GM12891 (cell line): ENCODE results near the gene PSG4.
"Not testable (repeated sequence)": the region's sequence is repeated elsewhere in the genome, so short reads cannot be mapped to it uniquely, and the experiment has no call there.

ENCODE experiments used
- DNase-seq: peaks from one replicate; pipeline ENCODE4 v3.0.0; 2011; ENCODE audit warnings: low spot score; ENCODE audit not compliant: insufficient read length
- FAIRE-seq: peaks from 2 replicates; lab custom pipeline; 2011; peaks lifted over from hg19 to GRCh38; lab: Jason Lieb, UNC
- PAX5 ChIP-seq: IDR thresholded peaks from 2 replicates; pipeline ENCODE4 v1.6.1; 2011; ENCODE audit warnings: low read length, moderate library complexity, mild to moderate bottlenecking; ENCODE audit not compliant: insufficient read depth, severe bottlenecking
- POLR2A ChIP-seq: IDR thresholded peaks from 2 replicates; pipeline ENCODE4 v1.6.1; 2011; ENCODE audit warnings: low read depth, low read length, control low read depth
- POLR2AphosphoS5 ChIP-seq: IDR thresholded peaks from 2 replicates; pipeline ENCODE4 v1.6.1; 2011; ENCODE audit warnings: low read depth, low read length, control low read depth
- POU2F2 ChIP-seq: IDR thresholded peaks from 2 replicates; pipeline ENCODE4 v1.6.1; 2011; ENCODE audit warnings: low read depth, mild to moderate bottlenecking, control low read depth, low read length, moderate library complexity
- SPI1 ChIP-seq: IDR thresholded peaks from 2 replicates; pipeline ENCODE4 v1.6.1; 2011; ENCODE audit warnings: low read depth, low read length, control low read depth
- TAF1 ChIP-seq: IDR thresholded peaks from 2 replicates; pipeline ENCODE4 v1.6.1; 2011; ENCODE audit warnings: low read depth, low read length, control low read depth

The PSG4 gene

DNA sequence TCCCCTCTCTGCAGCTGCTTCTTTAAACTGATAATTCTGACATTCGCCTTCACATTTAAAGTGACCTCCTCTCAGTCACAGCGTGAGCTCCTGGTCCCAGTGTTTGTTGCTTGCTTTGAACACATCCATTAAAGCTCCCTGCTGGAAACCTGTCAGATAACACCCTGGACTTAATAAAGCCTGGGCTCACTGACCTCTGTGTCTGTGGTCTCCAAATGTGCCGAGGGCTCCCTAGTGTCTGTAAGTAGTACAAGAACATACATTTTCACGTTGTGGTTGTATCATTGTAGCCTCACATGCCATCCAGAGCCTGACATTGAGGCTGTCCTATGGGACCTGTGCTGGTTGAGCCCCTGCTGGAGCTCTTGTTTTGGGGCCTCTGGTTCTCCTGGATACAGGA, 2.6 kb upstream of the PSG4 start:
- DNase-seq (no peak), FAIRE-seq (no peak)
- TF ChIP-seq POU2F2 (no peak), SPI1 (no peak), POLR2A (no peak), PAX5 (no peak), POLR2AphosphoS5 (no peak), TAF1 (no peak)

- not testable (repeated sequence) for FAIRE-seq
Measured at GRCh38 chr19:43207174-43207573, 1.7 kb upstream of the PSG4 start.

GRCh38 chr19:43203611-43204010, 1.8 kb downstream of the PSG4 start:
- not testable (repeated sequence) for DNase-seq, FAIRE-seq

More at GRCh38 chr19:43207174-43207573, 1.7 kb upstream of the PSG4 start:
- not testable (repeated sequence) for DNase-seq

GRCh38 chr19:43201891-43202290, 3.5 kb downstream of the PSG4 start:
- DNase-seq, FAIRE-seq: not testable (repeated sequence)

GRCh38 chr19:43201337-43201801, 4.1 kb downstream of the PSG4 start:
- DNase-seq, FAIRE-seq: not testable (repeated sequence)

DNA sequence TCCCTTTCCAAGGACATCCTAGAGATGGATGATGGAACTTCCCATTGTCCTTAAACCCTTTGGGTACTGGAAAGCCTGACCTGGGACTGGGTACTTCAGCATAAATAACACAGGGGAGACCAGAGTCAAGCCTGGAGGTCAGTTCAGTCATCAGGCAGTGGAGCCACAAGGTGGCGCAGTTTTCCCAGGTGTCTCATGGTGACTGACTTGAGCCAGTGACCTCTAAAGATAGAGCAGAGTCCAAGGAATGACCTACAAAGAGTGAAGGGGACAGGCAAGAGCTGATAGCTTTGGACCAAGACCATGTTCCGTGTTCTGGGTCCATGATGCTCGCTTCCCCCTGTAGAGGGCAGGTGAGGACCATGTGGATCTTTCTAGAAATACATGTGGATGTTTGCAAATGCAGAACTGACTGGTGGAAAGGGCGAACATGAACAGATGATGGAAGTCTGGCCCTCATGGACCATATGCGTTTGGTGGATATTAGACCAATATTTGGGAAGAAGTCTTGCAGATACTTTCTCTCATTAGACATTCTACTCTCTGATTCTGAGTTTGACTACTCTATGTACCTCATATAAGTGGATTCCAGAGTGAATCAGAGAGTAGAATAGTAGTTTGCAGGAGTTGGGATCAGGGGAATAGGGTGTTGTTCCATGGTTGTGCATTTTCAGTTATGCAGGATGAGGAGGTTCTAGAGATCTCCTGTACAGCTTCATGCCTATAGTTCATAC, 6.6 kb downstream of the PSG4 start:
- not testable (repeated sequence) for DNase-seq, FAIRE-seq

- not testable (repeated sequence) for FAIRE-seq, DNase-seq
Measured at GRCh38 chr19:43197666-43198397, 7.6 kb downstream of the PSG4 start.

DNA sequence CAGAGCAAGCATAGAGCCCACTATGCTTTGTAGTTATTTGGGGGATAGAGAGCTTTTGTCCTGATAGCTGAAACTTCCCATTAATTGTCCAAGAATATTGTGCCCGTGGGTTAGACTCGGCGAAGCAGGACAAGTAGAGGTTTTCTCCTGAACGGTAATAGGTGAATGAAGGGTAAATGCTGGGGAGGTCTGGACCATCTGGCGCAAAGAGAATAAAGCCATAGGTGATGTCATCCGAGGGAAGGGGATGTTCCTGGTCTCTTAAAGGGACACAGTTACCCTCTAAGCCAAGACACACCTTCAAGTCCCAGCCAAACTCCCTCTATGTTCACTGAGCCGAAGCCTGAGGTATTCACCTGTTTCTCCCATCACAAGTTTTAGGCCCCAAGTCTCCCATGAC, 11.0 kb downstream of the PSG4 start:
- not testable (repeated sequence) for FAIRE-seq

GRCh38 chr19:43192381-43193155, 12.9 kb downstream of the PSG4 start:
- not testable (repeated sequence) for DNase-seq, FAIRE-seq

More for the DNA sequence above, 11.0 kb downstream of the PSG4 start:
- not testable (repeated sequence) for DNase-seq

- not testable (repeated sequence) for DNase-seq, FAIRE-seq
Measured at GRCh38 chr19:43188092-43188491, 17.3 kb downstream of the PSG4 start.

GRCh38 chr19:43186311-43186935, 19.0 kb downstream of the PSG4 start, which contains the start of gene PSG5:
PSG5 (minus strand) TSS chr19:43186536; CDS start chr19:43186405, 131 bp downstream.
- not testable (repeated sequence) for FAIRE-seq, DNase-seq

DNA sequence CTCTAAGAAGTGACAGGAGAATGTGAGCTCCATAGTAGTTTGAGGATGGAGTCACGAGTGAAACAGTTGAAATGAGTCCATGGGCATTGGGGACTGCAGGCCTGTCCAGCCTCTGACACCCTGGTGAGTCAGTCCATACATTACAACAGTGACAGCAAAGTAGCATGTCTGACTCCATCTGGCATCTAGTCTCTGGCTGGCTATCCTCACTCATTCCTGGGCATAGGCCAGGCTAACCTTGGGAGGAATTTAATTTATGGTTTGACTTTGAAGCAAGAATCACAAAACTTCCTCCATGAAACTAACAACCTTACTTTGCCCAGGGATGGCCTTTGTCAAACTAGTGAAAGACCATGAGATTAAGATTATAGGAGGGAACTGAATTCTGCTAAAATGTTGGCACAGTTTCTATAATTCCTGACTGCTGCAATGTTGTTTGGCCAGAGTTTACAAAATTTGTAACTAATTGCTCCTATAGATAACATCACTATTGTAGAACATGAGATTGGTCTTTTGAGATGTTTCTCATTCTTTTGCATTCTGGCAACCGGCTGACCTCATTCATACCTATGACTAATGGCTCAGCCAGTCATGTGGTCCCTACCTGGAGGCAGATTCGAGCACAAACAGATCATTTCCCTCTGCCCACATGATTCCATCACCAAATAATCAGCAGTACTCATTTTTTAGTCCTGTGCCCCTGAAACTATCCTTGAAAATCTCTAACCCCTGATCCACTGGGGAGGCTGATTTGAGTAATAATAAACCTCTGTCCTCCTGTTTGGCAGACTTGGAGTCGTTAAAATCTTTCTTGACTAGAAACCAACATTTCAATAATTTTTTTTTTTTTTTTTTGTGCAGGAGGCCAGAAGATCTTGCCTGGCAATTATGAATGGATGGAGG, 23.3 kb downstream of the PSG4 start:
- not testable (repeated sequence) for DNase-seq, FAIRE-seq

DNA sequence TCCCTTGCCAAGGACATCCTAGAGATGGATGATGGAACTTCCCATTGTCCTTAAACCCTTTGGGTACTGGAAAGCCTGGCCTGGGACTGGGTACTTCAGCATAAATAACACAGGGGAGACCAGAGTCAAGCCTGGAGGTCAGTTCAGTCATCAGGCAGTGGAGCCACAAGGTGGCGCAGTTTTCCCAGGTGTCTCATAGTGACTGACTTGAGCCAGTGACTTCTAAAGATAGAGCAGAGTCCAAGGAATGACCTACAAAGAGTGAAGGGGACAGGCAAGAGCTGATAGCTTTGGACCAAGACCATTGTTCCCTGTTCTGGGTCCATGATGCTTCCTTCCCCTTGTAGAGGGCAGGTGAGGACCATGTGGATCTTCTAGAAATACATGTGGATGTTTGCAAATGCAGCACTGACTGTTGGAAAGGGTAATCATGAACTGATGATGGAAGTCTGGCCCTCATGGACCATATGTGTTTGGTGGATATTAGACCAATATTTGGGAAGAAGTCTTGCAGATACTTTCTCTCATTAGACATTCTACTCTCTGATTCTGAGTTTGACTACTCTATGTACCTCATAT, 25.8 kb downstream of the PSG4 start:
- DNase-seq, result not testable (repeated sequence)

DNA sequence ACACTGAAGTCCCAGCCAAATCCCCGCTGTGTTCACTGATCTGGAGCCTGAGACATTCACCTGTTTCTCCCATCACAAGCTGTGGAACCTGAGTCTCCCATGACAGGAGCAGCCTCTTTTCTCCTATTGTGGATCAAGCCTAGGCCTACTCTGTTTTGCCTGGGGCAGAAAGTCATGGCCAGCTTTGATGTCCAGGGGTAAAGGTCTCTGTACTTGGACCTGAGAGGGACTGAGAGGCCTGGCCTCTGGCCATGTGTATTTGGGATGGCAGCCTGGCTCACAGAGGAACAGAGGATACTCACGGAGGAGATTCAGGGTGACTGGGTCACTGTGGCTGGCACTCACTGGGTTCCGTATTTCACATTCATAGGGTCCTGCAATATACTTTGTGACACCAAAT, 26.9 kb downstream of the PSG4 start:
- not testable (repeated sequence) for DNase-seq, FAIRE-seq

More for the DNA sequence above, 25.8 kb downstream of the PSG4 start:
- not testable (repeated sequence) for FAIRE-seq

DNA sequence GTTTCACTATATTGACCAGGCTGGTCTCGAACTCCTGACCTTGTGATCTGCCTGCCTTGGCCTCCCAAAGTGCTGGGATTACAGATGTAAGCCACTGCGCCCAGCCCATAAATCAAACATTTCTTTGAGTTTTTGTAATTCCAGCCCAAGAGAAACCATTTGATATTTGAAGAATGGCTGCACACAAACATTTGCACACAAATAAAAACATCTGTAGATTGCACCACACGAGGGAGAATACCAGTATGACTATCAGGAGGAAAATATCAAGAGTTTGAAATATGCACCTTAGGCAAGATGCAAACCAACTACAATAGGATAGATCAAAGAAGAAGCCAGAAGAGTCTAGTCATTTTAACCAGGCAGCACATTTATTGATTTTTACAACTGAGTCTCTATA, 39.5 kb downstream of the PSG4 start:
- not testable (repeated sequence) for FAIRE-seq

GRCh38 chr19:43163135-43163534, 42.3 kb downstream of the PSG4 start:
- DNase-seq, FAIRE-seq: not testable (repeated sequence)

More for the DNA sequence above, 39.5 kb downstream of the PSG4 start:
- not testable (repeated sequence) for DNase-seq
